Fibroblast of skin of left biceps (primary cell): ENCODE data around the gene ENPP6.
A peak's percentile ranks its signal among the peaks of the same experiment; 100 is the strongest.

Source experiments
- DNase-seq, 2 experiments: peaks; one replicate each; pipeline ENCODE4 v3.0.0-alpha.2; 2013; ENCODE audit warnings: low read depth in 2 of 2

The ENPP6 gene

DNA sequence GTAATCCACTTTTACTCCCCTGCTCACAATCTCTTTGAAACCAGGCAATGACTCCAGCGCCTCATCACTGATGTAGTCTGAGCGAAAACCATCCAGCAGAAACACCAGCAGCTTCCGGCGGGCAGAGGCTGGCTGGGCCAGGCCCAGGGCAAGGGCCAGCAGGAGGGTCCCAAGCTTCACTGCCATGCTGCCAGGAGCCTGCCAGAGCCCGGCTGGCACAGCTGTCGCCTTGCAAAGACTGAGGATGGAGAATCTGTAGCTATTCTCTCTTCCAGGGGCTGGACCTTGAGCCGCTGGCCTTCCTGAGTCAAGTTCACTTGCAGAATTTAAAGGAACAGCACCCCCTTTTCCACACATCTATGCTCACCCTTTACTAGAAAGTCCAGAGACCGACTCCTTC lies at the start of gene ENPP6:
Gene ENPP6 (minus strand): TSS at position 240 of the 400 bp plus-strand sequence. CDS start 54 bp downstream, at position 186.
- DNase-seq = no peak

DNA sequence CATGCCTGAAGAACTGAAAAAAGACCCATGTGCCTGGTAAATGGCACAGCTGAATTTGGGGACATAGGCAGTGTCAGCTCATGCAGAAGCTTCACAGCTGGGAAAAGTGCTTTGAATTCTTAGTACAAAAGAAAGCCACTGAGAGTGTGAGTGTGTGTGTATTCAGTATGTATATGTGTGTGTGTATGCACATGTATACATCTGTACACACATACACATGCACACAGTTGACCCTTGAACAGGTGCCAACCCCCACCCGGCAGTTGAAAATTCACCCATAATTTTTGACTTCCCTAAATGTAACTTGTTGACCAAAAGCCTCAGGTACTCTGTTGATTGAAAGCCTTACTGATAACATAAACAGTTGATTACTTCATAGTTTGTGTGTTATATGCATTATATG lies 49.5 kb upstream of the ENPP6 start:
- no peak for DNase-seq

DNA sequence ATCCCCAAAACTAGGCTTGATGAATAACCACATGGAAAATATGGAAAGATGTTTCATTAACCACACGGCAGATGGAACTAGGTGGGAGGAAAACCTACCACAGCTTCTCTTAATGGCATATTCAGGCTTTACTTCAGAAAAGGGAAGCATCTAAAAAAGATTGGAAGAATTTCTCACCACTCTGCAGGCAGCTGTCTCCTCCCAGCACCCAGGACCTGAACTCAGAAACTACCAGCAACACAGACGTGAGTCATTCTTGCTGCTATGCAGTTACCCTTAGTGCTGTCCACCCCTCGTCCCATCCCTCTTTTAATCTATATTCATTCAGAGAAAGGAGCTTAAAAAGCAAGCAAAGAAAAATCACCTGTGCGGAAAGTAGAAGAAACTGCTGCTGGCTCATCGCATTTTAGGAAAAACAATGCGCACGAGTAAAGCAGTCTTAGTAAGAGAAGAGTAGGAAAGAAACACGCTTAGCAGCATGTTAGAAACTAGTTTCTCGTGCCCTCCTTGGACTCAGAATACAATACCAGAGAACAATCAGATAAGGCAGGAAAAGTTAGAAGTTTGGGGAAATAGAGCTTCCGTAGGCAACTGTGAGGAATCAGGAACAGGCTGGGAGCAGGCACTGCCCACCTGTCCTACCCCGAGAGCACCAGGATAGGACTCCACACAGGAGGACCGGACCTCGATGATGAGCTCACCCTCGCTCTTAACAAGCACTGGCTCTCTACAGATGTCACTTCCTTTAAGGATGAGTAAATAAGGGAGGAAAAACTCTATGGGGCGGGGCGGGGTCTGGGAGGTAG lies 48.1 kb upstream of the ENPP6 start:
- DNase-seq = no peak

DNA sequence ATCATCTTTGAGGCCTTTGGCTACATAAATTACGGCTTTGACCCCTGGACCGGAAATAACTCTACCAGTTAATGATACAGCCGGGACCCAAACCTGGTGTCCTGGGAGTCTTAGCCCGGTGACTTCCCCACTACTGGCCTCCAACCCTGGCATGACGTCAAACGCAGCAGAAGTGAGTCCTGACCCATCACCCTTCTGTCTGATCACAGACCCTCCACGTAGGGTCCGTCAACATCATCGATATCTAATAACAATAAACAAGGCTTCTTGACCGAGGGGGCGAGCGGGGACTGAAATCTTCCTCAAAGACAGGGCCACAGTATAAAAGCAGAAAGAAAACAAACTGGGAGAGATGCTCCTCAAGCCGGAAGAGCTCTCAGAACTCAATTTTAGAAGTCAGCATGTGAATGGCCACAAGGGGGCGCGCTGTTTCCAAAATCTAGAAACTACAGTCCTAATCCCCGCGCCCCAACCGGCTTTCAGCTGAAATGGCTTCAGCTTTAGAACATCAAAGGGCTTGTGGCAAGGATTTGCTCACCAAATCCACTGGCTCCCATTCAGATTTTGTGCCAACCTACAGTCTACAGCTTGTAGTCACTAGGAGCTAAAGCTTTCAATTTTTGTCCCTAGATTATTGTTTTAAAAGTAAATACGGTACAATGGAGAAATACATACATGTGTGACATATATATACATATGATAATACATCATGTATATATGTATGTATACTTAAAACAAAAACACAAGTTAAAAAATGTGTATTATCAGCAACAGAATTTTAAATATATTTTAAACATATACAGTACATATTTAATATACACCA lies 46.4 kb upstream of the ENPP6 start:
- DNase-seq = peak; percentile 66 to 70

DNA sequence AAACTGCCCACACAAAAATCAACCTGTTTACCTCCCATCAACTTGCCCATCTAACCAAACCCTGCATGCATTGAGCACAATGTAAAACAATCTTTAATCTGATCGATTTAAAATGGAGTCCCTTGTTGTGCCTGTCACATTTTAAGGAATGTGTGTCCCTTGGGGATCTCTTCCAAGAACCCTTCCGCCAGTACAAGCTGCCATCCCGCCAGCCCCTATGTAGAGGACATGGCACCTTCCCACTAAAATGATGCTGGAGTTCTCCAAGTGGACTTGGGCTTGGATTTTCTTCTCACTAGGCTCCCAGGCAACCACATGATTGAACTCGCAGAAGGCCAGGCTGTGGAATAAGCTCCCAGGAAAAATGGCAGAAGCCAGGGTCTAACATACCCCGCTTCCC lies 45.8 kb upstream of the ENPP6 start:
- no peak for DNase-seq

DNA sequence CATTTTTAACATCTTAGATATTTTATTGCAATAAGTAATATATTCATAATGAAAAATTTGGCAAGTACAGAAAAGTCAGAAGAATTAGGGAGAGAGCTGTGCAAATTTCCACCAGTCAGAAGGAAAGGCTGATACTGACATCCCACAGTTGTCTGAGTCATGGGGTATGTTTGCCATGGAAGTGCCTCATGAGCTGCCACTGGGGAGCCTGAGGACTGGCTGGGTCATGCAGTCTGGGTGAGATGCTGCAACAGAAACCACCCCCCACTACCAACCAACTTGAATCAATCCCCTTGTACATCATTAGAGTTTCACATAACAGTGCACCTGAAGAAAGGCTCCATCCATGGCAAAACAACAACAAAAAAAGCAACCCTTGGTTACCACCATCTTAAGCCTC lies 45.2 kb upstream of the ENPP6 start:
- no peak for DNase-seq

DNA sequence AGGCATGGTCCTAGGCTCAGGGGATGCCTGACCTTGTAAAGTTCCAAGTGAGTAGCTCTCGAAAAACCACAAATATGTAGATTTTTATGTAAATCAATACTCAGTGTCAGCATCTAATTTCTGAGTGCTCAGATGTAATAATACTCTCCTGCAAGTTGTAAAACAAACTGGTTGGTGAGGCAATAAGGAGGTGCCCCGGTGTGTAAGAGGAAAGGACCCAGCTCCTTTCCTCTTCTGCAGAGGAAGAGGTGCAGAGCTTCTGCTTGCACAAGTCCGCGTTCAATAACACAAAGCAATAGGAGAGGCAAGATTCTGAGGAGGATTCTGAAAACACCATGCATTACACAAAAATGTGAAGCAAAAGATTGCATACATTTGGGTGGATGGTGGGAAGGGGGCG lies 43.6 kb upstream of the ENPP6 start:
- no peak for DNase-seq

DNA sequence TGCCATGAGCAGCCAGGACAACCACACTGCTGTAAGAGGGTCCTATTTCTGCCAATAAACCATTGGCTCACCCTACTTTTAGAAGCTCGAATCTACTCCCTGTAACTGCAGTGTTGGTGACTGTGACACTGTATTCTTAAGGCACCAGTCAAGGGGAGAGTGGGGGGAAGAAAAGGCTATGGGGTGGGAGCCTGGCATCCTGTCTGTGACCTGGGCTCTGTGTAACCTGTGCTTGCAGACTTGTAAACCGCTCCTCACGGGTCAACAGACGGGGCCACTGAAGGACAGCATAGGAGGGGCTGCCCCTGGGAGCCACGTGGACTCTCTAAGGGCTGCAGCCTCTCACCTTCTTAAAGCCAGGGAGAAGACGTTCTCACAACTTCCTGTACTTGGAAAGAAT lies 42.2 kb upstream of the ENPP6 start:
- no peak for DNase-seq

DNA sequence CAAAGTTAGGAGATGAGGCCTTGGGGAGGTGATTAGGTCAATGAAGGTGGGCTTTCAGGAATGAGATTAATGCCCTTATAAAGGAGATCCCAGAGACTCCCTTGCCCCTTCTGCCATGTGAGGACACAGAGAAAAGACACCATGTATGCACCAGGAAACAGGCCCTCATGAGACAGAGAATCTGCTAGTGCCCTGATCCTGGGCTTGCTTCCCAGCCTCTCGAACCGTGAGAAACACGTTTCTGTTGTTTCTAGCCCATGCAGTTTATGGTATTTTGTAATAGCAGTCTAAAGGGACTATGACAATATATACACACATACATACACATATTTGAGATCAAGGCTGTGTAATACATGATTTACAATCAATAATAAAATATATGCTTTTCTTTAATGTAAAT lies 41.4 kb upstream of the ENPP6 start:
- DNase-seq = no peak

DNA sequence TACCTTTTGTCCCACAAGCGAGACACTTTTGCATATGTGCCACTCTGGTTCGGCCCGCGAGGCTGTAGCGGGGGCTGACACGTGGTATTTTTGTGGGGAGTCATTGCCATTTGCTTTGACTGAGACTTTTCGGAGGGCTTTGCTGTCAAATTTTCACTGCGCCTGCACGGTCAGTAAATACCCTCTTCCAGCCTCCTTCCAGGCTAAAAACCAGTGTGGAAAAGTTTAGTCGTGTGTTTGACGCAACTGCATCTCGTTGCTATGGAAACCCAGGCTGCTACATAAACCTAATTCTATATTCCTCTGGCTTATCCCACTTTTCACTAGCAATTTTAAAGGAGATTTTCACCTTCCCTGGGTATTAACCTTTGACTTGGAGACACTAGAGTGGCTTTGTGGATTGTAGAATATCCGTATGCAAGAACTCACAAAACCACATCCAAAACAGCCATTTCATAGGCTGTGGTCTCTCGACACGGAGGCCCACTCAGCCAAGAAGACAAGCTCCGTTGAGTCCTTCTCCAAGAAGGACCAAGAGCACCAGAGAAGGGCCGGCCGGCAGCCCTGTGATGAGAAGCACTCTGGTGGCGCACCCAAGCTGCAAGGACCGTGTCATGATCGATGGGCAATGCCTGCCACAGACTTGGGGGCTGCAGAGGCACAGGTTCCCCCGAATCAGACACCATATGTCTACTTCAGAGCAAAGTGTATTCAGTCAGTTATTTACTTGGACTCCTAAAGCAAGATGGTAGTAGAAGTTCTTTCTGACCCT lies 38.4 kb upstream of the ENPP6 start:
- no peak for DNase-seq

DNA sequence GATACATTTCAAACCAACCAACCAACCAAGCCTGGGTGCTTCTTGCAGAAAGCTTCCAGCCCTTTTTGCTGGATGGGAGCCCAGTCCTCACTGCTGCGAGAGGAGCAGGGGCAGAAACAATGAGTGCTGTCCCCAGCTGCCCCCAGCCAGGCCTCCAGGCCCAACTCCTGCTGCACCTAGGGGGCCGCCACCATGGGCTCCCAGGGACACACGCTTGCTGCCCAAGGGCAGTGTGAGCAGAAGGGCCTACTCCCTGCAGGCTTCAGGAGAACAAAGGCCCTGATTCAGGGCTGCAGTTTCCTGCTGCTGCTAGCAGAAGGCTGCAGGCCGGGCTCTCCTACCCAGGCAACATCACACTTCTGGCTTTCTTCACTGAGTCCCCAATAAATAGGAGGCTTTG lies 37.7 kb upstream of the ENPP6 start:
- DNase-seq = no peak

DNA sequence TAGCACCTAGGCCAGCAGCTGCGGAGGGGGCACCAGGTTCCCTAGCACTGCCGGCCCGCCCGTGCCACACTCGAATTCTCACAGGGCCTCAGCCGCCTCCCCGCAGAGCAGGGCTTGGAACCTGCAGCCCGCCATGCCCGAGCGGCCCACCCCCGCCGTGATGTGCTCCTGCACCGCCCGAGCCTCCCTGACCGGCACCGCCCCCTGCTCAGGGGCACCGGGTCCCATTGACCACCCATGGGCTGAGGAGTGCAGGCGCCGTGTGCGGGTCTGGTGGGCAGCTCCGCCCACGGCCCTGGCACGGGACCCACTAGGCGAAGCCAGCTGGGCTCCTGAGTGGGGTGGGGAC lies 35.4 kb upstream of the ENPP6 start:
- DNase-seq = no peak

DNA sequence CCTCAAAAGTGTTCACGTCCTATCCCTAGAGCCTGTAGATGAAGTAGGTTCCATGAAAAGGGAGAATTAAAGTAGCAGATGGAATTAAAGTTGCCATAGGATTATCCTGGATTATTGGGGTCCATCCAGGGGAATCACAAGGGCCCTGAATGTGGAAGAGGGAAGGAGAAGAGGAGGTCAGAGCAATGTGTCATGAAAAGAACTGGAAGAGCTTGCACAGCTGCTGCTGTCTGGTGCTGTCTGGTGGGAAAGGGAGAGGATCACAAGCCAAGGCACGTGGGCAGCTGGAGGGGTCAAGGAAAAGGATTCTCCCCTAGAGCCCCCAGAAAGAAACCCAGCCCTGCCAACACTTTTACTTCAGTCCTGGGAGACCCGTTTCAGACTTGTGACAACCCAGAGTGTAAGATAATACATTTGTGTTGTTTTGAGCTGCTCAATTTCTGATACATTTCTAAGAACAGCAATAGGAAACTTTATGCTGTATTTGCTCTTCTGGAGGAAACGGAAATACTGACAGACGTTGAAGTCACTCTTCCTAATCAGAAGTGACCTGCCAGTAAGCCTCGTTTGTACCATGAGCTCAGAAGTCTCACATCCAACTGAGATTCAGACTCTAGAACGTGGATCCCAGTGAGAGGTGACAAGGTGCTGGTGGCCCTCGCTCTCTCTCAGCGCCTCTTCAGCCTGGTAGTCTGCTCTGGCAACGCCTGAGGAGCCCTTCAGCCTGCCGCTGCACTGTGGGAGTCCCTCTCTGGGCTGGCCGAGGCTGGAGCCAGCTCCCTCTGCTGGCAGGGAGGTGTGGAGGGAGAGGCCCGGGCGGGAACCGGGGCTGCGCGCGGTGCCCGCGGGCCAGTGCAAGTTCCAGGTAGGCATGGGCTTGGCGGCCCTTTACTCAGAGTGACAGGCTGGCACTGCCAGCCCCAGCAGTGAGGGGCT lies 34.7 kb upstream of the ENPP6 start:
- DNase-seq = no peak

DNA sequence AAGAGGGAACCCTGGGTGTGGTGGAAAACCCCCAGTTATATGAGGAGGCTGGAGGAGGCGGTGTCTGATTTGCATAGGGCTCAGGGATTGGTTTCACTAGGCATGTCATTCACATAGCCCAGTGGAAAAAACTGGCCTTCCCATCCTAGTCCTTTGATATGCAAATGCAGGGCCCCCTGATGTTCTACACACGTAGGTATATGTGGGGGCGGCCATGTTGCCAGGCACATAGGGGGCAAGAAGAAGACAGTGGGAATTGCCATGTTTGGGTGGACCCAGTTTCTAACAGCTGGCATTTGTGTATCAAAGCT lies 34.0 kb upstream of the ENPP6 start:
- DNase-seq = no peak

DNA sequence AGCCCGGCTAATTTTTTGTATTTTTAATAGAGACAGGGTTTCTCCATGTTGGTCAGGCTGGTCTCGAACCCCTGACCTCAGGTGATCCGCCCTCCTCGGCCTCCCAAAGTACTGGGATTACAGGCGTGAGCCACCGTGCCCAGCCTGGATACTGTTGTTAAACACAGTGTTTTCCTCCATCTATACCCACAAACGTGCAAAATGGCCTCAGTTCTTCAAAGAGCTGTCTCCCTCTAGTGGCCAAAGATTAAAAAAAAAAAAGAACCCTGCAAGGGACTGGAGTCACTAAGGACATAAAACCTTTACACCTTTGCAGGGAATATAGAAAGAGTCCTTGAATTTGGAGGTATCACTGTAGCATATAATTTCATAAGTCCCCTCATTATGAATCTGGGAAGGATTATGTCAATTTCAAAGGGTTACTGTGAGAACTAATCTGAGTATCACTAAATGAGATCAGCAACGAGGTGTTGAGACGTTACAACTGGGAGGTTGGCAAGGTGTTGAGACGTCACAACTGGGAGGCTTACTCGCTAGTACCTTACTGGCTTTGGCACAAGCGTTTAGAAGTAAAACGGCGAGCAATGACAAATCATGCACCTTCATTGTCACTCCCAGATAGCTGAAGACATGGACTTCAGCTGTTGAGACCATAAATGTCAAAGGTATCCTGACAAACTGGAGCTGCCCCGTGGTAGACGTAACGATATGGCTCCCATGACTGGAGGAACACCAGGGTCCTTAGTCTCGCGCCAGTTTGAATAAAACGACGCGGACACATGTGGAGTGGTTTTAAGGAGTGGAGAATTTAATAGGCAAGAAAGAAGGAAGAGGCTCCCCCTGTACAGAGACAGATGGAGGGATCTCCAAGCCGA lies 33.4 kb upstream of the ENPP6 start:
- peak in 1 of 2 experiments; percentile 17 for DNase-seq

DNA sequence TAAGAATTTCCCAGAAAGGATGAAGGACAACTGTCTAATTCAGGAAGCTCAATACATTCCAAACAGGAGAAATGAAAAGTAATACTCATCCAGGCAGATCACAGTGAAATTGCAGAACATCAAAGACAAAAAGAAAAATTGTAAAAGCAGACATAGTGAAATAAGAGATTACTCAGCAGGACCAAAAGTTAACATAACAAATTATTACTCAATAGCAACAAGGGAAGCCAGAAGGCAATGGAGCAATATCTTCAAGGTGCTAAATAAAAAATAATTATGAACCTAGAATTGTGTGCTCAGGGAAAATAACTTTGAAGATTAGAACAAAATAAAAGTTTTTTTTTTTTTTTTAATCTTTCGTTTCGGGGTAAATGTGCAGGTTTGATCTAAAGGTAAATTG lies 30.5 kb upstream of the ENPP6 start:
- no peak for DNase-seq

DNA sequence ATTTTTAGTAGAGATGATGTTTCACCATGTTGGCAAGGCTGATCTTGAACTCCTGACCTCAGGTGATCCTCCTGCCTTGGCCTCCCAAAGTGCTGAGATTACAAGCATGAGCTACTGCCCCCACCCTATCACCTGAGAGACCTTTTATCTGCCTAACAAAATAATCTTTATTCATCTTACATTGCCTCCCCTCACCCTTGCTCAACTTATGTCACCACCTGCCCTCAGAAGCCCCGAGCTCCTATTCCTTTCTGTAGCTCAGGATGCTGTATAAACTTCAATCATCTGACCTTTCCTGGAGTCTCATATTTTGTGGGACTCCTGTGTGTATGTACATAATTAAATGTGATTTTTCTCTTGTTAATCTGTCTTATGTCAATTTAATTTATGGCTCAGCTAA lies 29.7 kb upstream of the ENPP6 start:
- no peak for DNase-seq

DNA sequence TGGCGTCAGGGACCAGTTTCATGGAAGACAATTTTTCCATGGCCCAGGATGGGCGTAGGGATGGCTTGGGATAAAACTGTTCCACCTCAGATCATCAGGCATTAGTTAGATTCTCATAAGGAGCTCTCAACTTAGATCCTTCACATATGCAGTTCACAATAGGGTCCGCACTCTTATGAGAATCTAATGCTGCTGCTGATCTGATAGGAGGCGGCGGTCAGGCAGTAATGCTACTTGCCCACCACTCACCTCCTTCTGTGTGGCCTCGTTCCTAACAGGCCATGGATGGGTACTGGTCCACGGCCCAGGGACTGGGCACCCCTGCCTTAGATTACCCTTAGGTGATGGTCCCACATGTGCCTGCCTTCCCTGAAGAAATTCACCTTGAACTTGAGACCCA lies 28.8 kb upstream of the ENPP6 start:
- no peak for DNase-seq

DNA sequence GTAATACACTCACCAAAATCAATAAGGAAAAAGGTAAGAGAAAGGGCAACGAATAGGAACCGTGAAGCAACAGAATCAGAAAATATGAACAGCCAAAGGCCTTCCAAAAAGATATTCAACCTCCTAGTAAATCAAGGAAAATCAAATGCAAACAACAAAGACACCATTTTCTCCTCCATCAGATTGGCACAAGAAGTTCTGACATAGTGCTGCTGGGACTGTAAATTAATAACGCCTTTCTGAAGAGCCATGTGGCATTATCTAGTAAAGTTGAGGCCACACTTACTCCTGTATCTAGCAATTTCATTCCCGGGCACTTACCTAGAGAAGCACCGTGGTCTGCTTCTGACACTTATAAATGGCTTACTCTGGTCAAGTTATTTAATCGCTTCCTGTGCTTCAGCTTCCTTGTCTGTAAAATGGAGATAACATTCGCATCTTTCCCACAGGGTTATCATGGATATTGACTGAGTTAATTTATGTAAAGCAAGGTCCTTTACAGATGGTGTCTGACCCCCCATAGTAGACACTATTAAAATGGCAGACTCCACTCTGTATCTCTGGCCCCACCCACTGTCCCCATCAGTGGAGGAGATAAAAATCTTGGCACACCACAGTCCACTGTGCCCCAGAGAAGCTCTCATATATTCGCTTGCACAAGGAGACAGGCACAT lies 20.5 kb upstream of the ENPP6 start:
- DNase-seq = no peak

DNA sequence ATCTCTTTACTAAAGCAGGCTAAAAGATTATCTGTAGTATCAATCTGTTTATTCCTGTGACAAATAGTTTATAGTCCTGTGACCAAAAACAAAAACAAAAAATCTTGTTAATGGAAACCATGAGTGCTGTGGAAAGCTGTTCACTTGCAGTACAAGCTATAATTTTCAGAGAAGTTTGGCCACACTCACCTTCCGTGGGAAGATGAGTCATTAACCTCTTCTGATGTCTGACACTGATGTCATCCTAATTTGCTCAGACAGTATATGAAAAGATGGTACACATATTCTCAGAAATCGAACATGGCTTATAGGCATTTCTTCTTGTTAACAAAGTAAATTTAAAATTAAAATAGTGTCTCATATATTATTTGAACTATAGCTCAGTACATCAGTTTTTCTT lies 19.9 kb upstream of the ENPP6 start:
- DNase-seq = no peak
